OCI-LY7 (cell line): ENCODE measurements around the gene POU1F1. TPM values are rescaled to one million over a fixed set of nuclear protein-coding genes. Genes with fewer than 3 reads are reported as not detected.
A peak's percentile ranks its signal among the peaks of the same experiment; 100 is the strongest.

Experiments used
- BruUV-seq: library from RNA; stranded (reverse); fragments of 400-500 nt; replicated peaks from 2 replicates; lab custom pipeline; 2021; lab: Mats Ljungman, UMichigan
- CTCF ChIA-PET: fragments of 300-600 bp; sonication (Branson Sonifier 250); formaldehyde crosslinking; loops from one replicate; lab custom pipeline; 2022; ENCODE audit warnings: antibody characterized with exemption; ENCODE audit not compliant: unreplicated experiment; lab: Charles Lee
- POLR2A ChIA-PET: fragments of 300-600 bp; sonication (Branson Sonifier 250); formaldehyde crosslinking; loops from one replicate; lab custom pipeline; 2022; ENCODE audit warnings: antibody characterized with exemption; lab: Charles Lee
- DNase-seq: peaks from one replicate; pipeline ENCODE4 v3.0.0-alpha.2; 2015; ENCODE audit warnings: low spot score
- H2AFZ ChIP-seq: fragments of 200-600 bp; sonication (generic), shearing (Covaris generic); 2 replicates; pipeline ENCODE4 v1.6.1; 2014; ENCODE audit warnings: mild to moderate bottlenecking, antibody characterized with exemption, low read length, moderate library complexity
- H3K27ac ChIP-seq: fragments of 200-600 bp; sonication (generic); 2 replicates; pipeline ENCODE4 v1.5.1; 2014; ENCODE audit warnings: mixed run types, low read depth, mild to moderate bottlenecking, moderate library complexity, low read length, inconsistent platforms; ENCODE audit not compliant: poor library complexity, severe bottlenecking
- H3K36me3 ChIP-seq: fragments of 200-600 bp; sonication (generic); 2 replicates; pipeline ENCODE4 v1.6.1; 2014; ENCODE audit warnings: mild to moderate bottlenecking, antibody characterized with exemption, low read length, moderate library complexity, mixed read lengths; ENCODE audit not compliant: insufficient read depth
- H3K4me1 ChIP-seq: fragments of 200-600 bp; sonication (generic); 2 replicates; pipeline ENCODE4 v1.5.1; 2014; ENCODE audit warnings: mild to moderate bottlenecking, low read length; ENCODE audit not compliant: insufficient read depth, poor library complexity, severe bottlenecking
- H3K4me2 ChIP-seq: fragments of 200-600 bp; sonication (generic); 2 replicates; pipeline ENCODE4 v1.6.1; 2014; ENCODE audit warnings: mild to moderate bottlenecking, low read length
- H3K4me3 ChIP-seq: fragments of 200-600 bp; sonication (generic); 2 replicates; pipeline ENCODE4 v1.5.1; 2014; ENCODE audit warnings: mild to moderate bottlenecking, low read depth, low read length; ENCODE audit not compliant: poor library complexity, severe bottlenecking
- H3K79me2 ChIP-seq: fragments of 200-600 bp; sonication (generic); 2 replicates; pipeline ENCODE4 v1.6.1; 2016; ENCODE audit warnings: low read depth, mild to moderate bottlenecking, low read length, moderate library complexity, mixed read lengths; ENCODE audit not compliant: insufficient read depth
- H3K9me2 ChIP-seq: fragments of 200-600 bp; sonication (generic); 2 replicates; pipeline ENCODE4 v1.6.1; 2016; ENCODE audit warnings: mild to moderate bottlenecking, low read length, mixed read lengths; ENCODE audit not compliant: insufficient read depth
- H3K9me3 ChIP-seq: fragments of 200-600 bp; sonication (generic); 2 replicates; pipeline ENCODE4 v1.6.1; 2014; ENCODE audit warnings: mild to moderate bottlenecking, mixed run types, low read length, mixed read lengths
- H4K20me1 ChIP-seq: fragments of 200-600 bp; sonication (generic); 2 replicates; pipeline ENCODE4 v1.6.1; 2014; ENCODE audit warnings: mild to moderate bottlenecking, antibody characterized with exemption, low read length, moderate library complexity, mixed read lengths; ENCODE audit not compliant: insufficient read depth
- EZH2phosphoT487 ChIP-seq: fragments of 200-600 bp; sonication (generic); IDR thresholded peaks from 2 replicates; pipeline ENCODE4 v1.6.1; 2018; ENCODE audit warnings: low read depth, borderline replicate concordance, mild to moderate bottlenecking, mixed run types, antibody characterized with exemption, low read length, moderate library complexity, mixed read lengths
- intact Hi-C: fragments of 100-400 bp; cut with micrococcal nuclease; formaldehyde crosslinking; loops from one replicate; pipeline ENCODE4 v1.10.0; 2022; ENCODE audit not compliant: unreplicated experiment
- total RNA-seq, 2 experiments: library from RNA; depleted of rRNA in 1 of 2; stranded (reverse); fragments of >200 nt in 1 of 2; shearing (Covaris generic) in 1 of 2; gene quantifications; 2 replicates each; pipeline ENCODE4 v1.2.3, GENCODE V29; 2014 to 2022
- TF ChIP-seq, protein P1 (sequence below): fragments of 200-600 bp; sonication (generic); conservative IDR thresholded peaks from 2 replicates; pipeline ENCODE4 v1.5.1; 2014; ENCODE audit warnings: mild to moderate bottlenecking, antibody characterized with exemption, low read length, moderate library complexity, mixed read lengths

POU1F1 gene
- total RNA-seq, 2 experiments from 2014 or later = not detected

DNA sequence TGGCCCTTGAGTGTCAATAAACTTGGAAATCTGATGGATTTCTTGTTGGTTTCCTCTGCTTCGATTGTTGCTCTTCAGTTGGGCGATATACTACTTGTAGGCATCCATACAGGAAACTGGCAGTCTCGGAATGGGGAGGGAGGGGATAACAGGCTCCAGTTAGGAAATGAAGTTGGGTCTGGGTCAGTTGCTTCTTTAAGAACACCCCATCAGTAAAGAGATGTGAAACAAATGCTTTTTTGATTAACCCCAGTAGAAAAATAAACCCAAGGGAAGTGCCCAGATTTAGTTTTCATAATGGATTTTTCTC, 48.6 kb downstream of the POU1F1 start:
- DNase-seq = peak; percentile 7
- Histone ChIP-seq H3K9me3 (no peaks in the 10 kb centered on the region), H4K20me1 (peaks cover 9% of the 10 kb centered on the region), H3K36me3 (no peaks in the 10 kb centered on the region), H3K79me2 (peaks cover 29% of the 10 kb centered on the region; the same call in 1 of the 2 replicates), H2AFZ (peak overlapping the region; percentile 99), H3K9me2 (no peaks in the 10 kb centered on the region), H3K4me1 (peaks cover 18% of the 10 kb centered on the region), H3K4me3 (peak overlapping the region; percentile 98), H3K27ac (no peak overlapping the region), H3K4me2 (peak overlapping the region; percentile 84)
- ChIA-PET POLR2A (interaction anchor here (0.5 to 2.1 kb wide), 5 partner anchors 19 to 972 kb away, joined by 3 to 4 read pairs (median 3); no protein-coding TSS in a partner anchor), CTCF (no interaction called here)
- intact Hi-C loops = loop anchor here (5.0 kb wide), 1 partner anchor 920 kb away; the partner anchor contains the start of gene C3orf38
- TF ChIP-seq, protein P1, sequence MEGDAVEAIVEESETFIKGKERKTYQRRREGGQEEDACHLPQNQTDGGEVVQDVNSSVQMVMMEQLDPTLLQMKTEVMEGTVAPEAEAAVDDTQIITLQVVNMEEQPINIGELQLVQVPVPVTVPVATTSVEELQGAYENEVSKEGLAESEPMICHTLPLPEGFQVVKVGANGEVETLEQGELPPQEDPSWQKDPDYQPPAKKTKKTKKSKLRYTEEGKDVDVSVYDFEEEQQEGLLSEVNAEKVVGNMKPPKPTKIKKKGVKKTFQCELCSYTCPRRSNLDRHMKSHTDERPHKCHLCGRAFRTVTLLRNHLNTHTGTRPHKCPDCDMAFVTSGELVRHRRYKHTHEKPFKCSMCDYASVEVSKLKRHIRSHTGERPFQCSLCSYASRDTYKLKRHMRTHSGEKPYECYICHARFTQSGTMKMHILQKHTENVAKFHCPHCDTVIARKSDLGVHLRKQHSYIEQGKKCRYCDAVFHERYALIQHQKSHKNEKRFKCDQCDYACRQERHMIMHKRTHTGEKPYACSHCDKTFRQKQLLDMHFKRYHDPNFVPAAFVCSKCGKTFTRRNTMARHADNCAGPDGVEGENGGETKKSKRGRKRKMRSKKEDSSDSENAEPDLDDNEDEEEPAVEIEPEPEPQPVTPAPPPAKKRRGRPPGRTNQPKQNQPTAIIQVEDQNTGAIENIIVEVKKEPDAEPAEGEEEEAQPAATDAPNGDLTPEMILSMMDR = no peak
- no peak for TF ChIP-seq EZH2phosphoT487
- BruUV-seq = no TSS peak

DNA sequence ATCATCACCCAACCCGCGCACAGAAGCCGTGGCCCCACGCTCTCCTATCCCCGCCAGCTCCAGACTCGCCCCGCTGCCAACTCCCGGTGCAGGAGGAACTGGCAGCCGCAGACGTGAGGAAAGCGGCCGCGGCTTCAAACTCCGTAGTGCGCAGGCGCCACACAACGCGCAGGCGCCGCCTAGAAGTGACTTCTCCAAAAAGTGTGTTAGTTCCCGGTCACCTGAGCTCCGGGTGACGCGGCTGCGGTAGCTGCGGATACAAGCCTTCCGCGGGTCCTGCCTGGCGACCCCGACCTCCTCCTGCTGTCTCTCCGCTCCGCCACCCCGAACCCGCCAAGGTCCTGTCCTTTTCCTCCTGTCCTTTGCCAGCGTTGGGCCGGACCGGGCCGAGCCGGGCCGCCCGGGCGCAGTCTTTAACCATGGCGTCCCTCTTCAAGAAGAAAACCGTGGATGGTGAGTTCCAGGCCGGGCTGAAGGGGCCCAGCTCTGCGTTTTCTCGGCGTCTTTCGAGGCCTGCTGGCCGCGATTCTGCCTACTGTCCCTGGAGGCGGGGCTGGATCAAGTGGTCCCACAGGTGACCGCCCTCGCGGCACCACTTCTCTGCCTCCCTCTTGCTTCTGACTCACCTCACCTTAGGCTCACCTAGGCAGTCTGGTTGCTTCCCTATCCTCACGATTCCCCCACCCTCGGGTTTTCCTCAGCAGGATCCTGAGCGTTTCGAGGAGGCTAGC, 49.1 kb downstream of the POU1F1 start, which contains the start of gene CHMP2B:
CHMP2B (plus strand) TSS at position 206 of the 731 bp plus-strand sequence; CDS start at position 420, 214 bp downstream.
- peak within 1 kb of the TSS; percentile 98 for H3K4me3 ChIP-seq
- CTCF ChIA-PET = interaction anchor here (1.2 kb wide), 1 partner anchor 14 kb away, joined by 3 read pairs; no protein-coding TSS in a partner anchor
- H3K27ac ChIP-seq = peak within 1 kb of the TSS; percentile 24
- peak within 1 kb of the TSS; percentile 99 for H2AFZ ChIP-seq
- no peaks in the 10 kb centered on the region for H3K36me3 ChIP-seq
- intact Hi-C loops = loop anchor here (5.0 kb wide), 1 partner anchor 920 kb away; the partner anchor contains the start of gene C3orf38
- TF ChIP-seq, protein P1 = no peak
- TF ChIP-seq EZH2phosphoT487 = no peak
- peak within 1 kb of the TSS; percentile 84 for H3K4me2 ChIP-seq
- no TSS peak for BruUV-seq
- H4K20me1 ChIP-seq = peaks cover 9% of the 10 kb centered on the region
- H3K79me2 ChIP-seq = peaks cover 29% of the 10 kb centered on the region; the same call in 1 of the 2 replicates
- H3K9me3 ChIP-seq = no peaks in the 10 kb centered on the region
- DNase-seq = peak; percentile 93
- POLR2A ChIA-PET = interaction anchor here (0.5 to 2.1 kb wide), 8 partner anchors 15 to 973 kb away, joined by 3 to 6 read pairs (median 3); no protein-coding TSS in a partner anchor
- H3K9me2 ChIP-seq = no peaks in the 10 kb centered on the region
- peaks cover 18% of the 10 kb centered on the region for H3K4me1 ChIP-seq
